Panc1 (cell line): ENCODE measurements around the gene POU2F1. TPM values are rescaled to one million over a fixed set of nuclear protein-coding genes. Genes with fewer than 3 reads are reported as not detected.

Source experiments
- ATAC-seq: fragments of 200-7000 bp; cut with Tn5 transposase; 2 replicates; pipeline ENCODE4 v1.9.1; 2020; ENCODE audit warnings: mild to moderate bottlenecking, moderate library complexity
- BruUV-seq: library from RNA; stranded (reverse); fragments of 400-500 nt; replicated peaks from 2 replicates; lab custom pipeline; 2021; lab: Mats Ljungman, UMichigan
- CTCF ChIA-PET: fragments of 300-600 bp; sonication (Branson Sonifier 250); formaldehyde crosslinking; loops from one replicate; lab custom pipeline; 2022; ENCODE audit warnings: antibody characterized with exemption; lab: Charles Lee
- POLR2A ChIA-PET: fragments of 300-600 bp; sonication (Branson Sonifier 250); formaldehyde crosslinking; loops from one replicate; lab custom pipeline; 2022; ENCODE audit warnings: antibody characterized with exemption; lab: Charles Lee
- DNase-seq: peaks from one replicate; pipeline ENCODE4 v3.0.0-alpha.2; 2010; ENCODE audit warnings: low read depth, low spot score
- H3K27ac ChIP-seq: 2 replicates; pipeline ENCODE4 v1.5.1; 2011; ENCODE audit warnings: mild to moderate bottlenecking, low read length, inconsistent platforms
- H3K27me3 ChIP-seq: fragments of 200-500 bp; sonication (Bioruptor generic); 2 replicates; pipeline ENCODE4 v1.6.0; 2014; ENCODE audit warnings: low read length, inconsistent platforms; ENCODE audit not compliant: control insufficient read depth, insufficient read depth
- H3K36me3 ChIP-seq: fragments of 200-500 bp; sonication (Bioruptor generic); 2 replicates; pipeline ENCODE4 v1.5.1; 2014; ENCODE audit warnings: inconsistent platforms, mild to moderate bottlenecking, low read length, moderate library complexity; ENCODE audit not compliant: control insufficient read depth, insufficient read depth
- H3K4me1 ChIP-seq: 2 replicates; pipeline ENCODE4 v1.5.1; 2011; ENCODE audit warnings: inconsistent platforms, mild to moderate bottlenecking, low read length, moderate library complexity; ENCODE audit not compliant: control insufficient read depth, insufficient read depth
- H3K4me3 ChIP-seq, 2 experiments: 2 replicates each; pipeline ENCODE4 v1.5.1; 2011 to 2012; ENCODE audit warnings: low read depth in 2 of 2, low read length in 2 of 2, mild to moderate bottlenecking in 2 of 2, inconsistent platforms in 1 of 2, moderate library complexity in 1 of 2
- H3K9me3 ChIP-seq: fragments of 200-500 bp; sonication (Bioruptor generic); 2 replicates; pipeline ENCODE4 v1.5.1; 2014; ENCODE audit warnings: low read depth, mild to moderate bottlenecking, inconsistent platforms, low read length, moderate library complexity; ENCODE audit not compliant: control insufficient read depth, insufficient read depth
- CTCF ChIP-seq: fragments of 450-650 bp; IDR thresholded peaks from 2 replicates; pipeline ENCODE4 v1.5.1; 2017; ENCODE audit warnings: mild to moderate bottlenecking
- POLR2AphosphoS5 ChIP-seq: IDR thresholded peaks from 2 replicates; pipeline ENCODE4 v1.6.1; 2012; ENCODE audit warnings: mild to moderate bottlenecking, low read depth, low read length, moderate library complexity
- REST ChIP-seq, 2 experiments: IDR thresholded peaks; 2 replicates each; pipeline ENCODE4 v1.6.1; 2011 to 2012; ENCODE audit warnings: low read depth in 2 of 2, control low read depth in 1 of 2, low read length in 1 of 2, mild to moderate bottlenecking in 1 of 2, moderate library complexity in 1 of 2; ENCODE audit not compliant: insufficient read depth in 1 of 2
- SIN3A ChIP-seq: IDR thresholded peaks from 2 replicates; pipeline ENCODE4 v1.6.1; 2012; ENCODE audit warnings: low read depth, mild to moderate bottlenecking, low read length, moderate library complexity, borderline replicate concordance; ENCODE audit not compliant: insufficient read depth
- TCF7L2 ChIP-seq: IDR thresholded peaks from 2 replicates; pipeline ENCODE4 v1.6.1; 2011; ENCODE audit warnings: mild to moderate bottlenecking, low read depth, low read length, inconsistent platforms
- in situ Hi-C: cut with HindIII; loops from 2 replicates; pipeline ENCODE4 v1.10.0; 2016; ENCODE audit warnings: low sequenced_read_pairs, low pct_unique_long_range_greater_than_20kb
- intact Hi-C: fragments of 100-400 bp; cut with micrococcal nuclease; formaldehyde crosslinking; loops from one replicate; pipeline ENCODE4 v1.10.0; 2022; ENCODE audit not compliant: unreplicated experiment
- total RNA-seq: library from RNA; stranded (reverse); gene quantifications from one replicate; pipeline ENCODE4 v1.2.1, GENCODE V29; 2021; ENCODE audit not compliant: unreplicated experiment

The POU2F1 gene
- total RNA-seq, 1 experiment from 2014 or later: 17.1 TPM

- intact Hi-C loops: no loop called here
Measured at GRCh38 chr1:167463080-167463479, 242.4 kb downstream of the POU2F1 start.

GRCh38 chr1:167463875-167464575 lies 243.3 kb downstream of the POU2F1 start:
- Histone ChIP-seq H3K27ac (no peak overlapping the region), H3K4me1 (no peaks in the 10 kb centered on the region), H3K4me3 (no peak overlapping the region), H3K27me3 (no peaks in the 10 kb centered on the region), H3K36me3 (no peaks in the 10 kb centered on the region), H3K9me3 (no peaks in the 10 kb centered on the region)
- intact Hi-C loops: no loop called here
- ATAC-seq (no peak), DNase-seq (no peak)
- TF ChIP-seq TCF7L2 (no peak), REST (IDR thresholded peaks at IDR 0.05; ENCODE audit: insufficient read depth in 1 of 2, low read depth in 2 of 2, low read length in 1 of 2) (no peak), SIN3A (no peak), POLR2AphosphoS5 (no peak), CTCF (no peak)
- in situ Hi-C loops: no loop called here
- POLR2A ChIA-PET: no interaction called here
- CTCF ChIA-PET: no interaction called here
- BruUV-seq: no TSS peak

More at GRCh38 chr1:167463080-167463479, 242.4 kb downstream of the POU2F1 start:
- in situ Hi-C loops: no loop called here
- Histone ChIP-seq H3K4me3 (no peak overlapping the region), H3K27ac (no peak overlapping the region), H3K27me3 (no peaks in the 10 kb centered on the region), H3K9me3 (no peaks in the 10 kb centered on the region), H3K4me1 (no peaks in the 10 kb centered on the region), H3K36me3 (no peaks in the 10 kb centered on the region)
- TF ChIP-seq SIN3A (no peak), TCF7L2 (no peak), REST (IDR thresholded peaks at IDR 0.05; ENCODE audit: insufficient read depth in 1 of 2, low read depth in 2 of 2, low read length in 1 of 2) (no peak), POLR2AphosphoS5 (no peak), CTCF (no peak)
- no peak for DNase-seq
- no peak for ATAC-seq
- CTCF ChIA-PET: no interaction called here
- no TSS peak for BruUV-seq
- POLR2A ChIA-PET: no interaction called here
